Measurements from ENCODE around the gene PRKCA. TPM values are rescaled to one million over a fixed set of nuclear protein-coding genes. Genes with fewer than 3 reads are reported as not detected.

PRKCA gene
- polyA plus RNA-seq, 2 of the 4 experiments (the other 2 are of a cell fraction) = 28.8 to 65.0 TPM

DNA sequence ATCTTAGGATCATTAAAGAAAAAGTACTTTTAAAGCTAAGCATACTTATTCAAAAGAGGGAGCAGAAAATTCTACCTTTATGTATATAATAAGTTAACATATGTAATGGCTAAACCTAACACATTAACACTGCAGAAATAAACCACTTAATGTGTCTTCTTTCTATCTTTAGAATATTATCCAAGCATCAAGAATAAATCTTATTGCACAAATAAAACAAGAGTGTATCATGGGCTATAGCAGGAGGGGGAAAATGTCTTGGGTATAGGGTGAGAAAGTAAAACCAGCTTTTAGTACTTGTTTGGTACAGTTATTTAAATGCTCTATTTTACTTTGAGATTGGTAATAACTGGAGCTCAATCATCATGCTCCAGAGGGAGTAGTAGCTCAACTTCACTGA lies 10.9 kb downstream of the PRKCA start:
- Histone ChIP-seq H3K9me3 (no peaks in the 10 kb centered on the region), H3K27ac (no peak overlapping the region), H3K4me2 (peak overlapping the region; percentile 54), H3K4me1 (peaks cover 36% of the 10 kb centered on the region), H3K4me3 (no peak overlapping the region)
- TF ChIP-seq TFCP2L1 (CRISPR knock-in tag; IDR thresholded peaks at IDR 0.05) (no peak), CHD4 (IDR thresholded peaks at IDR 0.05; ENCODE audit: borderline replicate concordance) (no peak), ZSCAN20 (CRISPR knock-in tag; IDR thresholded peaks at IDR 0.05) (no peak), RAD21 (conservative IDR thresholded peaks at IDR 0.05 in 1 of 2, IDR thresholded peaks at IDR 0.05 in 1 of 2) (0 out of 5 replicates have a peak, but pooled peaks of 1 of the 2 experiments have one; percentile 9), HEYL (CRISPR knock-in tag; IDR thresholded peaks at IDR 0.05) (no peak)
- TF ChIP-seq, protein P1, sequence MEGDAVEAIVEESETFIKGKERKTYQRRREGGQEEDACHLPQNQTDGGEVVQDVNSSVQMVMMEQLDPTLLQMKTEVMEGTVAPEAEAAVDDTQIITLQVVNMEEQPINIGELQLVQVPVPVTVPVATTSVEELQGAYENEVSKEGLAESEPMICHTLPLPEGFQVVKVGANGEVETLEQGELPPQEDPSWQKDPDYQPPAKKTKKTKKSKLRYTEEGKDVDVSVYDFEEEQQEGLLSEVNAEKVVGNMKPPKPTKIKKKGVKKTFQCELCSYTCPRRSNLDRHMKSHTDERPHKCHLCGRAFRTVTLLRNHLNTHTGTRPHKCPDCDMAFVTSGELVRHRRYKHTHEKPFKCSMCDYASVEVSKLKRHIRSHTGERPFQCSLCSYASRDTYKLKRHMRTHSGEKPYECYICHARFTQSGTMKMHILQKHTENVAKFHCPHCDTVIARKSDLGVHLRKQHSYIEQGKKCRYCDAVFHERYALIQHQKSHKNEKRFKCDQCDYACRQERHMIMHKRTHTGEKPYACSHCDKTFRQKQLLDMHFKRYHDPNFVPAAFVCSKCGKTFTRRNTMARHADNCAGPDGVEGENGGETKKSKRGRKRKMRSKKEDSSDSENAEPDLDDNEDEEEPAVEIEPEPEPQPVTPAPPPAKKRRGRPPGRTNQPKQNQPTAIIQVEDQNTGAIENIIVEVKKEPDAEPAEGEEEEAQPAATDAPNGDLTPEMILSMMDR (IDR thresholded peaks at IDR 0.05) = 0 out of 3 replicates have a peak, but pooled peaks have one; percentile 14
- TF ChIP-seq, protein P2, sequence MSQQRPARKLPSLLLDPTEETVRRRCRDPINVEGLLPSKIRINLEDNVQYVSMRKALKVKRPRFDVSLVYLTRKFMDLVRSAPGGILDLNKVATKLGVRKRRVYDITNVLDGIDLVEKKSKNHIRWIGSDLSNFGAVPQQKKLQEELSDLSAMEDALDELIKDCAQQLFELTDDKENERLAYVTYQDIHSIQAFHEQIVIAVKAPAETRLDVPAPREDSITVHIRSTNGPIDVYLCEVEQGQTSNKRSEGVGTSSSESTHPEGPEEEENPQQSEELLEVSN (IDR thresholded peaks at IDR 0.05; ENCODE audit: borderline replicate concordance, low read depth) = no peak
- DNase-seq (ENCODE audit: low read depth in 1 of 2, low spot score in 1 of 2) (no peak), FAIRE-seq (peak; percentile 46), ATAC-seq (no peak)
- POLR2A ChIA-PET = no interaction called here
- CTCF ChIA-PET = interaction anchor here (0.8 to 2.5 kb wide), 11 partner anchors 9 to 312 kb away, joined by 3 to 8 read pairs (median 4); no protein-coding TSS in a partner anchor

DNA sequence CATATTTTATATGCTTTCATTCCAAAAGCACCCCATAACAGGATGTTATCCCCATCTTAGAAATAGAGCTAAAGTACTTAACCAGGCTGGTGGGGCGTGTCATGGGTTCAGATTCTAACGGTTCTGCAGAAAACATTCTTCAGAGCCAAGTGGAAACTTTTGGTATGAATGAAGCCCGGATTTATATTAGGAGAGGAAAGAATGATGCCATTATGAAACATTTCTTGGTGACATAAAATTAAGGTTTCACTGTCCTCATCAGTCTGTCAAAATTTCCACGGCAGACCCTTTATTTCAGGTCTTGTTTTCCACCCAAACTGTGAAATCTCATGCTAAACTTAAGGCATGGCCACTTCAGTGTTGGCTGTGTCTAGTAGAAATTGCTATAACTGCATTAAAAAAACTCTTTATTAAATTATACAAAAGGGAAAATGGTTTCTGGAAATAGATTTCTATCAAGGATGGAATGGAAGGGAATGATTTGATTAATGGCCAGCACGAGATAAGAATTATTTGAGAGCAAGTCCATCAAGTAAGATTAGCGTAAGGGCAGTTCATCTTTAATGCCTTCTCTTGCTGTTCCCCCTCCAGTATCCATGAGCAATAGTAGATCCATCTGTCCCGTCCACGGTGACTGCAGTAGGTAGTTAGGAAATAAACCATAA lies 11.7 kb downstream of the PRKCA start:
- WGBS (ENCODE audit: missing lambda C conversion rate) = 88% methylated on average over 8 of the region's 8 CpGs

More for the DNA sequence above, 11.7 kb downstream of the PRKCA start:
- Histone ChIP-seq H3K4me3 (no peak overlapping the region), H3K4me1 (peaks cover 36% of the 10 kb centered on the region), H3K27ac (no peak overlapping the region), H3K9me3 (no peaks in the 10 kb centered on the region), H3K4me2 (no peak overlapping the region)
- ChIA-PET POLR2A (no interaction called here), CTCF (interaction anchor here (0.7 to 2.5 kb wide), 7 partner anchors 10 to 337 kb away, joined by 3 to 8 read pairs (median 5); no protein-coding TSS in a partner anchor)
- TF ChIP-seq MAZ (IDR thresholded peaks at IDR 0.05; ENCODE audit: borderline replicate concordance, low read depth, low read length) = no peak
- TF ChIP-seq, protein P2 (IDR thresholded peaks at IDR 0.05; ENCODE audit: borderline replicate concordance, low read depth) = no peak
- no peak for TF ChIP-seq ZNF302 (CRISPR knock-in tag; IDR thresholded peaks at IDR 0.05)
- TF ChIP-seq POLR2AphosphoS2 (conservative IDR thresholded peaks at IDR 0.05; ENCODE audit: low read length) = no peak
- TF ChIP-seq, protein P1 (IDR thresholded peaks at IDR 0.05) = no peak
- TF ChIP-seq RAD21 (conservative IDR thresholded peaks at IDR 0.05 in 1 of 2, IDR thresholded peaks at IDR 0.05 in 1 of 2) = no peak
- TF ChIP-seq CHD4 (IDR thresholded peaks at IDR 0.05; ENCODE audit: borderline replicate concordance) = no peak
- TF ChIP-seq HOXB5 (CRISPR knock-in tag; IDR thresholded peaks at IDR 0.05) = no peak
- TF ChIP-seq, protein P3, sequence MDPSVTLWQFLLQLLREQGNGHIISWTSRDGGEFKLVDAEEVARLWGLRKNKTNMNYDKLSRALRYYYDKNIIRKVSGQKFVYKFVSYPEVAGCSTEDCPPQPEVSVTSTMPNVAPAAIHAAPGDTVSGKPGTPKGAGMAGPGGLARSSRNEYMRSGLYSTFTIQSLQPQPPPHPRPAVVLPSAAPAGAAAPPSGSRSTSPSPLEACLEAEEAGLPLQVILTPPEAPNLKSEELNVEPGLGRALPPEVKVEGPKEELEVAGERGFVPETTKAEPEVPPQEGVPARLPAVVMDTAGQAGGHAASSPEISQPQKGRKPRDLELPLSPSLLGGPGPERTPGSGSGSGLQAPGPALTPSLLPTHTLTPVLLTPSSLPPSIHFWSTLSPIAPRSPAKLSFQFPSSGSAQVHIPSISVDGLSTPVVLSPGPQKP (IDR thresholded peaks at IDR 0.05; ENCODE audit: low read depth, low read length) = no peak
- TF ChIP-seq ZSCAN20 (CRISPR knock-in tag; IDR thresholded peaks at IDR 0.05) = no peak
- no peak for TF ChIP-seq FOXS1 (CRISPR knock-in tag; IDR thresholded peaks at IDR 0.05)
- no peak for TF ChIP-seq HOXB13 (CRISPR knock-in tag; IDR thresholded peaks at IDR 0.05; ENCODE audit: low read depth)
- no peak for DNase-seq (ENCODE audit: low read depth in 1 of 2, low spot score in 1 of 2)
- no peak for FAIRE-seq
- ATAC-seq = no peak
